ENCODE data around the gene BDH2.

BDH2 gene

GRCh38 chr4:103099691-103100392, at the start of gene BDH2:
TSS of gene BDH2 (minus strand) at chr4:103099834. CDS start at chr4:103096254, 3,580 bp downstream.
- no peaks in the 10 kb centered on the region for H3K27me3 ChIP-seq (ENCODE audit: insufficient read depth, low read depth)
- no peaks in the 10 kb centered on the region for H3K36me3 ChIP-seq (ENCODE audit: insufficient read depth)
- peak within 1 kb of the TSS; percentile 36 for H3K4me2 ChIP-seq
- no peak within 1 kb of the TSS for H3K4me3 ChIP-seq (IDR thresholded peaks at IDR 0.05; ENCODE audit: insufficient read depth, low read depth, low read length)
- peak within 1 kb of the TSS; percentile 11; the same call in 1 of the 2 replicates for H3K9ac ChIP-seq
- H3K79me2 ChIP-seq (ENCODE audit: insufficient read depth, low read depth): no peaks in the 10 kb centered on the region
- TF ChIP-seq, protein P1, sequence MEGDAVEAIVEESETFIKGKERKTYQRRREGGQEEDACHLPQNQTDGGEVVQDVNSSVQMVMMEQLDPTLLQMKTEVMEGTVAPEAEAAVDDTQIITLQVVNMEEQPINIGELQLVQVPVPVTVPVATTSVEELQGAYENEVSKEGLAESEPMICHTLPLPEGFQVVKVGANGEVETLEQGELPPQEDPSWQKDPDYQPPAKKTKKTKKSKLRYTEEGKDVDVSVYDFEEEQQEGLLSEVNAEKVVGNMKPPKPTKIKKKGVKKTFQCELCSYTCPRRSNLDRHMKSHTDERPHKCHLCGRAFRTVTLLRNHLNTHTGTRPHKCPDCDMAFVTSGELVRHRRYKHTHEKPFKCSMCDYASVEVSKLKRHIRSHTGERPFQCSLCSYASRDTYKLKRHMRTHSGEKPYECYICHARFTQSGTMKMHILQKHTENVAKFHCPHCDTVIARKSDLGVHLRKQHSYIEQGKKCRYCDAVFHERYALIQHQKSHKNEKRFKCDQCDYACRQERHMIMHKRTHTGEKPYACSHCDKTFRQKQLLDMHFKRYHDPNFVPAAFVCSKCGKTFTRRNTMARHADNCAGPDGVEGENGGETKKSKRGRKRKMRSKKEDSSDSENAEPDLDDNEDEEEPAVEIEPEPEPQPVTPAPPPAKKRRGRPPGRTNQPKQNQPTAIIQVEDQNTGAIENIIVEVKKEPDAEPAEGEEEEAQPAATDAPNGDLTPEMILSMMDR (conservative IDR thresholded peaks at IDR 0.05; ENCODE audit: low read depth, low read length): peak; percentile 94
- H2AFZ ChIP-seq (ENCODE audit: low read depth): peak within 1 kb of the TSS; percentile 56
- H3K27ac ChIP-seq: no peak within 1 kb of the TSS
- H3K4me1 ChIP-seq (ENCODE audit: low read depth, poor library complexity, severe bottlenecking): peaks cover 11% of the 10 kb centered on the region
- no peaks in the 10 kb centered on the region for H4K20me1 ChIP-seq (ENCODE audit: insufficient read depth)

GRCh38 chr4:103144926-103145325, 45.3 kb upstream of the BDH2 start:
- Histone ChIP-seq H4K20me1 (ENCODE audit: insufficient read depth) (no peaks in the 10 kb centered on the region), H3K27ac (no peak overlapping the region), H3K4me2 (no peak overlapping the region), H3K9ac (no peak overlapping the region), H3K36me3 (ENCODE audit: insufficient read depth) (no peaks in the 10 kb centered on the region; the same call in 1 of the 2 replicates), H2AFZ (ENCODE audit: low read depth) (no peak overlapping the region), H3K79me2 (ENCODE audit: insufficient read depth, low read depth) (no peaks in the 10 kb centered on the region), H3K4me3 (IDR thresholded peaks at IDR 0.05; ENCODE audit: insufficient read depth, low read depth, low read length) (no peak overlapping the region), H3K27me3 (ENCODE audit: insufficient read depth, low read depth) (no peaks in the 10 kb centered on the region), H3K4me1 (ENCODE audit: low read depth, poor library complexity, severe bottlenecking) (no peaks in the 10 kb centered on the region)
- TF ChIP-seq, protein P1 (conservative IDR thresholded peaks at IDR 0.05; ENCODE audit: low read depth, low read length): no peak

DNA sequence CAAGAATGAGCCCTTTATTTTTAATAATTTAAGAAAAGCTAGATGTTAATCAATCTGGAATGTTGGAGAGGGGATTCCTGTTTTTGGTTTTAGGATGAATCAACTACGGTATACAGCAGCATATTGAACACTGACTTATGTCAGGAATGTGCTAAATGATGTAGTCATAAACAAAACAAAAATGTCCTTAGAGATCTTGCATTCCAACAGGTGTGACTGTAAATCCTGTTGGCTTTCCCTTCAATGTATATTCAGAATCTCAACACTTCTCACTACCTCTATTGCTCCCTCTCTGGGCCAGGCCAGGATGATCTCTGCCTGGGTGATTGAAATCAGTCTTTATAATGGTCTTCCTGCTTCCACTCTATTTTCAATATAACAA, 37.8 kb upstream of the BDH2 start:
- Histone ChIP-seq H3K4me2 (no peak overlapping the region), H3K36me3 (ENCODE audit: insufficient read depth) (no peaks in the 10 kb centered on the region), H3K9ac (no peak overlapping the region), H3K4me3 (IDR thresholded peaks at IDR 0.05; ENCODE audit: insufficient read depth, low read depth, low read length) (no peak overlapping the region), H3K79me2 (ENCODE audit: insufficient read depth, low read depth) (no peaks in the 10 kb centered on the region), H2AFZ (ENCODE audit: low read depth) (no peak overlapping the region), H4K20me1 (ENCODE audit: insufficient read depth) (no peaks in the 10 kb centered on the region), H3K27ac (no peak overlapping the region), H3K27me3 (ENCODE audit: insufficient read depth, low read depth) (no peaks in the 10 kb centered on the region), H3K4me1 (ENCODE audit: low read depth, poor library complexity, severe bottlenecking) (no peaks in the 10 kb centered on the region)
- TF ChIP-seq, protein P1 (conservative IDR thresholded peaks at IDR 0.05; ENCODE audit: low read depth, low read length): no peak

DNA sequence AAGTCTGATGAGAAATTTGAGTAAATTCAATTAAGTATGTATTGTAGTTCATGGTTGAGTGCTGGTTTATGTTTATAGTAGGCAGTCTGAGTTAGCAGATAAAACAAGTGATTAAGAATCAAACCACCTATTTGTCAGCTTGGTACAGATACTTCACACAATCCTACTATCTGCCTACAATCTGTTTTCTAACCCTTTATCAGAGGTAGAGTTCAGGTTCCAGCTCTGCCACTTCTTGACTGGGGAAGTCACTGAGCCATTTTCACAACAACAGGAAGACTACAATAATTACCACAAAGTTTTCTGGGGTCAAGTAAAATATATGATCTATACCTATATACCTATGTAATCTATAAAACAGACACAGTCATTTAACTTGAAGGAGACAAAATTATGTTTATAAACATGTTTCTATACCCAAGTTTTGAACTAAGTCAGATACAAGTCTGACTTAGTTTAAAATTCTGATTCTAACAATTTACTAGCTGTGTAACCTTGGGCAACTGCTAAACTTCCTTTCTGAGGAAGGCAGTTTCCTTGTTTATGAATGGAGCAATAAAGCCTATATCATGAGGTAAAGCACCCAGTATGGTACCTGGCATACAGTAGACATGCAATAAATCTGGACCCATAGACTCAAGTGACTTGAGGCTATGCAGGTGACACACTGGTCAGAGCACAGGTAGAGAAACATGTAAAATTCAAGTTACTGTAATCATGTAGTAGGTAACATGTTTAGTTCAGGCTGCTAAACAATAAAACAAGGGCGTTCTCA, 37.2 kb upstream of the BDH2 start:
- Histone ChIP-seq H3K27me3 (ENCODE audit: insufficient read depth, low read depth) (no peaks in the 10 kb centered on the region), H3K9ac (no peak overlapping the region), H2AFZ (ENCODE audit: low read depth) (no peak overlapping the region), H3K4me1 (ENCODE audit: low read depth, poor library complexity, severe bottlenecking) (no peaks in the 10 kb centered on the region), H3K36me3 (ENCODE audit: insufficient read depth) (no peaks in the 10 kb centered on the region), H3K79me2 (ENCODE audit: insufficient read depth, low read depth) (no peaks in the 10 kb centered on the region), H4K20me1 (ENCODE audit: insufficient read depth) (no peaks in the 10 kb centered on the region), H3K4me2 (no peak overlapping the region), H3K27ac (no peak overlapping the region), H3K4me3 (IDR thresholded peaks at IDR 0.05; ENCODE audit: insufficient read depth, low read depth, low read length) (no peak overlapping the region)
- TF ChIP-seq, protein P1 (conservative IDR thresholded peaks at IDR 0.05; ENCODE audit: low read depth, low read length): no peak
